ENCODE results near the gene DHFR2. TPM values are rescaled to one million over a fixed set of nuclear protein-coding genes. Genes with fewer than 3 reads are reported as not detected.

Gene DHFR2
- total RNA-seq, 1 donor from 2014 or later: 8.2 TPM

DNA sequence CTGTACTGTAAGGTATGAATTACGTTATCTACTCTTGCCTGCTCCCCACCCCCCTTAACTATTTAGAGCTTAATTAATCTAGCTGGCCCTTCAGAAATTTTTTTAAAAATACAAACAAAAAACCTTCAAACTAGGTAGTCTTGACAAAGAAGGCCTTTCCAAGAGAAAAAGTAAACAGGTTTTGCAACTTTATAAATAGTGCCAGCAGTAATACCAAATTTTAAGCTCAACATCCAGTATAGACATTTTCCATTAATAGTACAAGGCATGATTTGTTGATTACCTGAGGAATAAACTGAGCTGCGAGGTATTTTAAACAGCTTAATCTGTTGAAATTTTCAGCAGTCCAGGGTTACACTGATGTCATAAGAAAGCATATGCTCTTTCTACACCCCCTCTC lies 54.5 kb downstream of the DHFR2 start:
- TF ChIP-seq, protein P1, sequence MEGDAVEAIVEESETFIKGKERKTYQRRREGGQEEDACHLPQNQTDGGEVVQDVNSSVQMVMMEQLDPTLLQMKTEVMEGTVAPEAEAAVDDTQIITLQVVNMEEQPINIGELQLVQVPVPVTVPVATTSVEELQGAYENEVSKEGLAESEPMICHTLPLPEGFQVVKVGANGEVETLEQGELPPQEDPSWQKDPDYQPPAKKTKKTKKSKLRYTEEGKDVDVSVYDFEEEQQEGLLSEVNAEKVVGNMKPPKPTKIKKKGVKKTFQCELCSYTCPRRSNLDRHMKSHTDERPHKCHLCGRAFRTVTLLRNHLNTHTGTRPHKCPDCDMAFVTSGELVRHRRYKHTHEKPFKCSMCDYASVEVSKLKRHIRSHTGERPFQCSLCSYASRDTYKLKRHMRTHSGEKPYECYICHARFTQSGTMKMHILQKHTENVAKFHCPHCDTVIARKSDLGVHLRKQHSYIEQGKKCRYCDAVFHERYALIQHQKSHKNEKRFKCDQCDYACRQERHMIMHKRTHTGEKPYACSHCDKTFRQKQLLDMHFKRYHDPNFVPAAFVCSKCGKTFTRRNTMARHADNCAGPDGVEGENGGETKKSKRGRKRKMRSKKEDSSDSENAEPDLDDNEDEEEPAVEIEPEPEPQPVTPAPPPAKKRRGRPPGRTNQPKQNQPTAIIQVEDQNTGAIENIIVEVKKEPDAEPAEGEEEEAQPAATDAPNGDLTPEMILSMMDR (IDR thresholded peaks at IDR 0.05; ENCODE audit: unreplicated experiment): no peak
- no peaks in the 10 kb centered on the region for H3K9me3 Mint-ChIP-seq
- H3K4me3 Mint-ChIP-seq: no peak overlapping the region

More for the DNA sequence above, 54.5 kb downstream of the DHFR2 start:
- no peak for DNase-seq (ENCODE audit: low spot score in 2 of 2, unreplicated experiment in 2 of 2)
- peaks cover 21% of the 10 kb centered on the region for H3K4me1 Mint-ChIP-seq
- H3K27ac Mint-ChIP-seq: peak overlapping the region; percentile 49
- no peaks in the 10 kb centered on the region for H3K27me3 Mint-ChIP-seq (ENCODE audit: low read depth)
- H3K36me3 Mint-ChIP-seq: no peaks in the 10 kb centered on the region

Other genes with a start within 250 kb of the DHFR2 start
- gene PROS1, start 89.0 kb downstream of the DHFR2 start, total RNA-seq: 15.4 to 16.9 TPM (median 16.0 TPM) in 3 replicates
- 12.1 to 14.1 TPM (median 13.6 TPM) in 3 replicates for gene ARL13B, start 82.8 kb downstream of the DHFR2 start, total RNA-seq
- gene STX19, start 34.3 kb downstream of the DHFR2 start, total RNA-seq: 0.18 TPM in 1 of 3 replicates, not detected in the others
- gene NSUN3, start 145 bp upstream of the DHFR2 start, total RNA-seq: 15.7 to 17.3 TPM (median 16.8 TPM) in 3 replicates

Measured in mesothelial cell of epicardium (in vitro differentiated cells).